OCI-LY3 (cell line): ENCODE measurements around the gene THRAP3.

Experiments used
- H2AFZ ChIP-seq: fragments of 200-600, 300-600 bp; shearing (Covaris generic); 2 replicates; pipeline ENCODE4 v1.6.0; 2014; ENCODE audit warnings: antibody characterized with exemption, low read depth, low read length
- H3K27ac ChIP-seq: fragments of 200-600, 300-600 bp; sonication (generic); 2 replicates; pipeline ENCODE4 v1.5.1; 2014; ENCODE audit warnings: mild to moderate bottlenecking, low read length, moderate library complexity, mixed read lengths
- H3K27me3 ChIP-seq: fragments of 200-600, 300-600 bp; sonication (generic); 2 replicates; pipeline ENCODE4 v1.6.1; 2014; ENCODE audit warnings: low read depth, low read length, mixed read lengths
- H3K36me3 ChIP-seq: fragments of 200-600, 300-600 bp; sonication (generic); replicated peaks from 2 replicates; pipeline ENCODE3; 2014; ENCODE audit warnings: low read depth, low read length, mixed read lengths
- H3K4me1 ChIP-seq: fragments of 300-600, 200-600 bp; sonication (generic); 2 replicates; pipeline ENCODE4 v1.6.1; 2014; ENCODE audit warnings: low read length, mixed read lengths
- H3K4me2 ChIP-seq: fragments of 200-600, 300-600 bp; sonication (generic); 2 replicates; pipeline ENCODE4 v1.6.1; 2014; ENCODE audit warnings: low read length, mixed read lengths
- H3K4me3 ChIP-seq: fragments of 300-600, 200-600 bp; sonication (generic); 2 replicates; pipeline ENCODE4 v1.5.1; 2014; ENCODE audit warnings: antibody characterized with exemption, mild to moderate bottlenecking, low read length, moderate library complexity
- H3K79me2 ChIP-seq: fragments of 300-600, 200-600 bp; shearing (Covaris generic); 2 replicates; pipeline ENCODE4 v1.6.1; 2014; ENCODE audit warnings: mild to moderate bottlenecking, low read length, mixed read lengths
- H3K9ac ChIP-seq: fragments of 300-600, 200-600 bp; shearing (Covaris generic); 2 replicates; pipeline ENCODE4 v1.6.0; 2014; ENCODE audit warnings: mild to moderate bottlenecking, low read length, moderate library complexity
- H3K9me3 ChIP-seq: fragments of 200-600, 300-600 bp; shearing (Covaris generic); 2 replicates; pipeline ENCODE4 v1.6.1; 2014; ENCODE audit warnings: low read length, mixed read lengths; ENCODE audit not compliant: insufficient read depth
- H4K20me1 ChIP-seq: fragments of 200-600, 300-600 bp; sonication (generic); 2 replicates; pipeline ENCODE4 v1.6.1; 2016; ENCODE audit warnings: low read length, mixed read lengths; ENCODE audit not compliant: insufficient read depth
- CTCF ChIP-seq: fragments of 200-600, 300-600 bp; sonication (generic); IDR thresholded peaks from 2 replicates; pipeline ENCODE4 v1.5.1; 2014; ENCODE audit warnings: antibody characterized with exemption, low read length, low read depth
- EZH2phosphoT487 ChIP-seq: fragments of 200-600 bp; shearing (Covaris generic); IDR thresholded peaks from 2 replicates; pipeline ENCODE4 v1.6.1; 2018; ENCODE audit warnings: antibody characterized with exemption, mixed run types, low read depth

THRAP3 gene

GRCh38 chr1:36222481-36223380 is 1.5 kb upstream of the THRAP3 start:
- no peaks in the 10 kb centered on the region for H3K9me3 ChIP-seq
- peak overlapping the region; percentile 76 for H3K9ac ChIP-seq
- H3K4me2 ChIP-seq = peak overlapping the region; percentile 76
- H3K36me3 ChIP-seq = peaks cover 16% of the 10 kb centered on the region
- TF ChIP-seq CTCF (no peak), EZH2phosphoT487 (no peak)
- peak overlapping the region; percentile 76 for H3K27ac ChIP-seq
- peaks cover 34% of the 10 kb centered on the region for H3K79me2 ChIP-seq
- H3K4me1 ChIP-seq = peaks cover 8% of the 10 kb centered on the region
- H4K20me1 ChIP-seq = peaks cover 22% of the 10 kb centered on the region
- H3K4me3 ChIP-seq = peak overlapping the region; percentile 88
- peak overlapping the region; percentile 90 for H2AFZ ChIP-seq
- H3K27me3 ChIP-seq = no peaks in the 10 kb centered on the region

GRCh38 chr1:36223381-36223995 is 755 bp upstream of the THRAP3 start:
- Histone ChIP-seq H3K4me3 (peak overlapping the region; percentile 88), H3K9me3 (no peaks in the 10 kb centered on the region), H3K4me2 (peak overlapping the region; percentile 76), H3K27me3 (no peaks in the 10 kb centered on the region), H3K27ac (peak overlapping the region; percentile 76), H4K20me1 (peaks cover 22% of the 10 kb centered on the region), H3K9ac (peak overlapping the region; percentile 76), H3K79me2 (peaks cover 42% of the 10 kb centered on the region), H2AFZ (peak overlapping the region; percentile 90), H3K36me3 (peaks cover 16% of the 10 kb centered on the region), H3K4me1 (peaks cover 8% of the 10 kb centered on the region)
- TF ChIP-seq EZH2phosphoT487 (no peak), CTCF (no peak)

- H3K4me1 ChIP-seq = peaks cover 8% of the 10 kb centered on the region
- H3K27ac ChIP-seq = peak overlapping the region; percentile 77
- no peaks in the 10 kb centered on the region for H3K9me3 ChIP-seq
- peak overlapping the region; percentile 100 for H3K4me3 ChIP-seq
- TF ChIP-seq CTCF (no peak), EZH2phosphoT487 (no peak)
- H3K27me3 ChIP-seq = no peaks in the 10 kb centered on the region
- H4K20me1 ChIP-seq = peaks cover 22% of the 10 kb centered on the region
- peaks cover 16% of the 10 kb centered on the region for H3K36me3 ChIP-seq
- H3K4me2 ChIP-seq = peak overlapping the region; percentile 82
- peaks cover 54% of the 10 kb centered on the region for H3K79me2 ChIP-seq
- H2AFZ ChIP-seq = no peak overlapping the region; the same call in 1 of the 2 replicates
- peak overlapping the region; percentile 93 for H3K9ac ChIP-seq
These were observed 467 bp downstream of the THRAP3 start for GRCh38 chr1:36224537-36225282.
